GM12864 (cell line): Measurements from ENCODE around the gene TPPP2.

Experiments
- DNase-seq: peaks from one replicate; pipeline ENCODE4 v3.0.0-alpha.2; 2011; ENCODE audit warnings: low read depth
- H3K4me3 ChIP-seq: 2 replicates; pipeline ENCODE4 v1.5.1; 2011; ENCODE audit warnings: mild to moderate bottlenecking, low read depth, low read length, control low read depth
- CTCF ChIP-seq: IDR thresholded peaks from 2 replicates; pipeline ENCODE4 v1.5.1; 2011; ENCODE audit warnings: low read depth, mild to moderate bottlenecking, moderate library complexity, low read length, control low read depth, inconsistent platforms; ENCODE audit errors: missing control alignments

The TPPP2 gene

GRCh38 chr14:21057803-21058675 lies 28.0 kb downstream of the TPPP2 start, which contains the start of gene RNASE8:
RNASE8 (plus strand) TSS chr14:21057822; CDS start chr14:21057893, 71 bp downstream.
- no peak for DNase-seq
- TF ChIP-seq CTCF: no peak
- H3K4me3 ChIP-seq: no peak within 1 kb of the TSS

GRCh38 chr14:21058903-21059302 lies 28.9 kb downstream of the TPPP2 start:
- TF ChIP-seq CTCF: no peak
- DNase-seq: no peak
- H3K4me3 ChIP-seq: no peak overlapping the region

- TF ChIP-seq CTCF: no peak
- no peak for DNase-seq
Measured at GRCh38 chr14:21059842-21060613, 30.0 kb downstream of the TPPP2 start.

GRCh38 chr14:21060614-21061346 lies 30.8 kb downstream of the TPPP2 start:
- H3K4me3 ChIP-seq: no peak overlapping the region
- no peak for DNase-seq
- TF ChIP-seq CTCF: no peak

More at GRCh38 chr14:21059842-21060613, 30.0 kb downstream of the TPPP2 start:
- H3K4me3 ChIP-seq: no peak overlapping the region

- TF ChIP-seq CTCF: no peak
- DNase-seq: no peak
- H3K4me3 ChIP-seq: no peak overlapping the region
Measured at GRCh38 chr14:21061347-21061668, 31.3 kb downstream of the TPPP2 start.

- no peak overlapping the region for H3K4me3 ChIP-seq
- DNase-seq: no peak
- TF ChIP-seq CTCF: no peak
Measured at GRCh38 chr14:21063479-21063878, 33.5 kb downstream of the TPPP2 start.
